ENCODE results near the gene TRIM72.

GRCh38 chr16:31191697-31192428, 22.1 kb upstream of the TRIM72 start:
- TF ChIP-seq CTCF (IDR thresholded peaks at IDR 0.05), result no peak
- TF ChIP-seq POLR2A (IDR thresholded peaks at IDR 0.05), result no peak

Data from uterus (tissue), 2 donors.